ENCODE results near the gene USP22. TPM values are rescaled to one million over a fixed set of nuclear protein-coding genes. Genes with fewer than 3 reads are reported as not detected.

USP22 gene
- total and polyA plus RNA-seq, 10 donors: 21.7 to 200 (median 156) TPM

- peaks cover 0 to 60% (median 48%) of the 10 kb centered on the region in 6 donors for H3K36me3 ChIP-seq
- TF ChIP-seq POLR2AphosphoS5 (IDR thresholded peaks at IDR 0.05) (no peak), CTCF (IDR thresholded peaks at IDR 0.05 in 8 of 11, conservative IDR thresholded peaks at IDR 0.05 in 3 of 11) (no peak), POLR2A (IDR thresholded peaks at IDR 0.05) (no peak)
- H3K4me1 ChIP-seq: peaks cover 45 to 93% (median 73%) of the 10 kb centered on the region in 6 donors
- DNase-seq: no peak
- H3K9me3 ChIP-seq: no peaks in the 10 kb centered on the region
- no peak overlapping the region for H3K4me3 ChIP-seq
- peak overlapping the region in 3 of 8 donors; percentile 4 to 23 (median 17) for H3K27ac ChIP-seq
- intact Hi-C loops (cut with DNase I; ENCODE audit: low total_unique reads): no loop called here
- H3K27me3 ChIP-seq (replicated peaks in 1 of 7): no peaks in the 10 kb centered on the region
- 73 to 84% (median 82%) methylated on average over 13 of the region's 13 CpGs for WGBS, 5 donors
Measured at GRCh38 chr17:21028192-21028591, 14.6 kb downstream of the USP22 start.

GRCh38 chr17:21027031-21027430, 15.8 kb downstream of the USP22 start:
- WGBS, 5 donors: 82 to 88% (median 86%) methylated on average over 12 to 14 of the region's 14 CpGs
- Histone ChIP-seq H3K4me1 (peaks cover 38 to 93% (median 64%) of the 10 kb centered on the region in 6 donors), H3K9me3 (no peaks in the 10 kb centered on the region), H3K27me3 (replicated peaks in 1 of 7) (no peaks in the 10 kb centered on the region), H3K4me3 (no peak overlapping the region), H3K36me3 (peaks cover 0 to 70% (median 51%) of the 10 kb centered on the region in 6 donors), H3K27ac (no peak overlapping the region)
- TF ChIP-seq CTCF (IDR thresholded peaks at IDR 0.05 in 8 of 11, conservative IDR thresholded peaks at IDR 0.05 in 3 of 11) (no peak), POLR2AphosphoS5 (IDR thresholded peaks at IDR 0.05) (no peak), POLR2A (IDR thresholded peaks at IDR 0.05) (no peak)
- intact Hi-C loops (cut with DNase I; ENCODE audit: low total_unique reads): no loop called here
- DNase-seq: no peak

- peaks cover 26 to 93% (median 56%) of the 10 kb centered on the region in 6 donors for H3K4me1 ChIP-seq
- no peak overlapping the region for H3K27ac ChIP-seq
- no peak overlapping the region for H3K4me3 ChIP-seq
- H3K36me3 ChIP-seq: peaks cover 0 to 85% (median 66%) of the 10 kb centered on the region in 6 donors
- WGBS, 5 donors: 74 to 91% (median 78%) methylated on average over 5 of the region's 5 CpGs
- TF ChIP-seq CTCF (IDR thresholded peaks at IDR 0.05 in 8 of 11, conservative IDR thresholded peaks at IDR 0.05 in 3 of 11) (no peak), POLR2AphosphoS5 (IDR thresholded peaks at IDR 0.05) (no peak), POLR2A (IDR thresholded peaks at IDR 0.05) (no peak)
- intact Hi-C loops (cut with DNase I; ENCODE audit: low total_unique reads): no loop called here
- no peak for DNase-seq
- no peaks in the 10 kb centered on the region for H3K27me3 ChIP-seq (replicated peaks in 1 of 7)
- no peaks in the 10 kb centered on the region for H3K9me3 ChIP-seq
Measured at GRCh38 chr17:21025451-21025850, 17.4 kb downstream of the USP22 start.

GRCh38 chr17:21024024-21024423, 18.8 kb downstream of the USP22 start:
- H3K9me3 ChIP-seq: no peaks in the 10 kb centered on the region
- peaks cover 0 to 100% (median 80%) of the 10 kb centered on the region in 6 donors for H3K36me3 ChIP-seq
- no peak for TF ChIP-seq POLR2AphosphoS5 (IDR thresholded peaks at IDR 0.05)
- no peak for TF ChIP-seq POLR2A (IDR thresholded peaks at IDR 0.05)
- no peak for TF ChIP-seq CTCF (IDR thresholded peaks at IDR 0.05 in 8 of 11, conservative IDR thresholded peaks at IDR 0.05 in 3 of 11)
- peak overlapping the region in 5 of 8 donors; percentile 5 to 56 (median 31) for H3K27ac ChIP-seq
- 51 to 66% (median 60%) methylated on average over 8 of the region's 8 CpGs for WGBS, 5 donors
- peaks cover 14 to 87% (median 45%) of the 10 kb centered on the region in 6 donors for H3K4me1 ChIP-seq
- no peaks in the 10 kb centered on the region for H3K27me3 ChIP-seq (replicated peaks in 1 of 7)
- H3K4me3 ChIP-seq: no peak overlapping the region
- intact Hi-C loops (cut with DNase I; ENCODE audit: low total_unique reads): no loop called here
- DNase-seq: no peak

Data from spleen (tissue), 11 donors.